ENCODE data around the gene INHA.
A peak's percentile ranks its signal among the peaks of the same experiment; 100 is the strongest.

Gene INHA

GRCh38 chr2:219598308-219599078 lies 26.4 kb downstream of the INHA start:
- peaks cover 8% of the 10 kb centered on the region; the same call in 1 of the 2 replicates for H3K79me2 ChIP-seq (ENCODE audit: insufficient read depth, low read length)
- H4K20me1 ChIP-seq (ENCODE audit: insufficient read depth, low read length), result no peaks in the 10 kb centered on the region
- no peak for DNase-seq
- peaks cover 22% of the 10 kb centered on the region for H3K4me1 ChIP-seq (ENCODE audit: insufficient read depth, low read length)
- TF ChIP-seq CTCF (IDR thresholded peaks at IDR 0.05; ENCODE audit: borderline replicate concordance, extremely low read depth, low read length, poor library complexity, severe bottlenecking), result no peak
- no peak for TF ChIP-seq EZH2 (IDR thresholded peaks at IDR 0.05; ENCODE audit: borderline replicate concordance, low read depth, low read length, severe bottlenecking)
- peak overlapping the region; percentile 88 for H2AFZ ChIP-seq (ENCODE audit: low read depth, low read length)
- peak overlapping the region; percentile 91 for H3K4me2 ChIP-seq (ENCODE audit: insufficient read depth, low read length)
- peak overlapping the region; percentile 72 for H3K9ac ChIP-seq (ENCODE audit: low read depth, low read length)
- no peaks in the 10 kb centered on the region for H3K27me3 ChIP-seq (ENCODE audit: insufficient read depth, low read length, poor library complexity)
- peak overlapping the region; percentile 86 for H3K27ac ChIP-seq (ENCODE audit: low read length)
- peak overlapping the region; percentile 39 to 75 for H3K4me3 ChIP-seq (ENCODE audit: low read depth in 1 of 2, low read length in 2 of 2)
- peaks cover 17% of the 10 kb centered on the region for H3K36me3 ChIP-seq (ENCODE audit: insufficient read depth, low read length)
- H3K9me3 ChIP-seq (ENCODE audit: insufficient read depth, low read length, severe bottlenecking), result no peaks in the 10 kb centered on the region
- no peak for ATAC-seq (ENCODE audit: insufficient read depth, low read depth)

- Histone ChIP-seq H3K27ac (ENCODE audit: low read length) (no peak overlapping the region), H3K36me3 (ENCODE audit: insufficient read depth, low read length) (peaks cover 49% of the 10 kb centered on the region), H4K20me1 (ENCODE audit: insufficient read depth, low read length) (no peaks in the 10 kb centered on the region), H2AFZ (ENCODE audit: low read depth, low read length) (no peak overlapping the region), H3K9ac (ENCODE audit: low read depth, low read length) (no peak overlapping the region), H3K4me1 (ENCODE audit: insufficient read depth, low read length) (peaks cover 6% of the 10 kb centered on the region), H3K4me3 (ENCODE audit: low read depth in 1 of 2, low read length in 2 of 2) (no peak overlapping the region), H3K27me3 (ENCODE audit: insufficient read depth, low read length, poor library complexity) (no peaks in the 10 kb centered on the region), H3K9me3 (ENCODE audit: insufficient read depth, low read length, severe bottlenecking) (no peaks in the 10 kb centered on the region), H3K4me2 (ENCODE audit: insufficient read depth, low read length) (no peak overlapping the region), H3K79me2 (ENCODE audit: insufficient read depth, low read length) (peaks cover 3% of the 10 kb centered on the region; the same call in 1 of the 2 replicates)
- ATAC-seq (ENCODE audit: insufficient read depth, low read depth) (no peak), DNase-seq (no peak)
- TF ChIP-seq EZH2 (IDR thresholded peaks at IDR 0.05; ENCODE audit: borderline replicate concordance, low read depth, low read length, severe bottlenecking) (no peak), CTCF (IDR thresholded peaks at IDR 0.05; ENCODE audit: borderline replicate concordance, extremely low read depth, low read length, poor library complexity, severe bottlenecking) (no peak)
Measured at GRCh38 chr2:219603771-219604170, 31.7 kb downstream of the INHA start.

GRCh38 chr2:219605607-219605954 lies 33.5 kb downstream of the INHA start:
- Histone ChIP-seq H2AFZ (ENCODE audit: low read depth, low read length) (no peak overlapping the region), H3K79me2 (ENCODE audit: insufficient read depth, low read length) (no peaks in the 10 kb centered on the region), H3K4me2 (ENCODE audit: insufficient read depth, low read length) (no peak overlapping the region), H3K27me3 (ENCODE audit: insufficient read depth, low read length, poor library complexity) (no peaks in the 10 kb centered on the region), H3K9me3 (ENCODE audit: insufficient read depth, low read length, severe bottlenecking) (no peaks in the 10 kb centered on the region), H3K36me3 (ENCODE audit: insufficient read depth, low read length) (peaks cover 58% of the 10 kb centered on the region), H3K4me3 (ENCODE audit: low read depth in 1 of 2, low read length in 2 of 2) (no peak overlapping the region), H3K27ac (ENCODE audit: low read length) (no peak overlapping the region), H3K4me1 (ENCODE audit: insufficient read depth, low read length) (no peaks in the 10 kb centered on the region), H3K9ac (ENCODE audit: low read depth, low read length) (no peak overlapping the region), H4K20me1 (ENCODE audit: insufficient read depth, low read length) (no peaks in the 10 kb centered on the region)
- no peak for DNase-seq
- no peak for ATAC-seq (ENCODE audit: insufficient read depth, low read depth)
- TF ChIP-seq EZH2 (IDR thresholded peaks at IDR 0.05; ENCODE audit: borderline replicate concordance, low read depth, low read length, severe bottlenecking) (no peak), CTCF (IDR thresholded peaks at IDR 0.05; ENCODE audit: borderline replicate concordance, extremely low read depth, low read length, poor library complexity, severe bottlenecking) (no peak)

Measured in DND-41 (cell line).